HL-60 (cell line): ENCODE measurements around the gene POLR3G.

Experiments used
- POLR2AphosphoS5 ChIP-seq: IDR thresholded peaks from 2 replicates; pipeline ENCODE4 v1.6.1; 2012; ENCODE audit warnings: low read depth
- TF ChIP-seq, protein P1 (sequence below): IDR thresholded peaks from one replicate; pipeline ENCODE4 v1.5.1; 2011; ENCODE audit warnings: low read length, control low read depth, inconsistent platforms; ENCODE audit not compliant: insufficient read depth
- TF ChIP-seq, protein P2 (sequence below): IDR thresholded peaks from 2 replicates; pipeline ENCODE4 v1.6.1; 2012; ENCODE audit warnings: low read depth; ENCODE audit not compliant: insufficient replicate concordance

DNA sequence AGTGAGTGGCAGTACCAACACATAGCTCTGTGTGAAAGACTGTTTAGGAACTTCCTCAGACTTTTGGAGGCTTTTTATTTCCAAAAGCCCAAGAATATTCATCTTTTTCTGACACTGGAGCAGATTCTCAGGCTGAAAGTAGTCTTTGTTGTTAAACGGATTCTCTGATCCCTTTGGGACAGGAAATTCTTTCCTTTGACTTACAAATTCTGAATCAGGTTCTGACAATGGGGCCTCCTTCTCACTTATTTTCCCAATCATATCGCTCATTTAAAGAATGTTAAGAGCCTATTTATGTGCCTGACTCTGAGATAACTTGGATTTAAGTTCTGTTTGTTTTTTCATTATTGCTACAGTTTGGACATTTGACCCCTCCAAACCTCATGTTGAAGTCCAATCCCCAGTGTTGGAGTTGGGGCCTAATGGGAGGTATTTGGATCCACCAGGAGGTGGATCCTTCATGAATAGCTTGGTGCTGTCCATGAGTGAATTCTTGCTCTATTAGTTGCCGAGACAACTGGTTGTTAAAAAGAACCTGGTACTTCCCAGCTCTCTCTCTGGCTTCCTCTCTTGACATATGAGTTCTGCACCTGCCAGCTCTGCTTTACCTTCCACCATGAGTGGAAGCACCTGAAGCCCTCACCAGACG lies 79.8 kb downstream of the POLR3G start:
- TF ChIP-seq, protein P1, sequence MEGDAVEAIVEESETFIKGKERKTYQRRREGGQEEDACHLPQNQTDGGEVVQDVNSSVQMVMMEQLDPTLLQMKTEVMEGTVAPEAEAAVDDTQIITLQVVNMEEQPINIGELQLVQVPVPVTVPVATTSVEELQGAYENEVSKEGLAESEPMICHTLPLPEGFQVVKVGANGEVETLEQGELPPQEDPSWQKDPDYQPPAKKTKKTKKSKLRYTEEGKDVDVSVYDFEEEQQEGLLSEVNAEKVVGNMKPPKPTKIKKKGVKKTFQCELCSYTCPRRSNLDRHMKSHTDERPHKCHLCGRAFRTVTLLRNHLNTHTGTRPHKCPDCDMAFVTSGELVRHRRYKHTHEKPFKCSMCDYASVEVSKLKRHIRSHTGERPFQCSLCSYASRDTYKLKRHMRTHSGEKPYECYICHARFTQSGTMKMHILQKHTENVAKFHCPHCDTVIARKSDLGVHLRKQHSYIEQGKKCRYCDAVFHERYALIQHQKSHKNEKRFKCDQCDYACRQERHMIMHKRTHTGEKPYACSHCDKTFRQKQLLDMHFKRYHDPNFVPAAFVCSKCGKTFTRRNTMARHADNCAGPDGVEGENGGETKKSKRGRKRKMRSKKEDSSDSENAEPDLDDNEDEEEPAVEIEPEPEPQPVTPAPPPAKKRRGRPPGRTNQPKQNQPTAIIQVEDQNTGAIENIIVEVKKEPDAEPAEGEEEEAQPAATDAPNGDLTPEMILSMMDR = no peak
- TF ChIP-seq, protein P2, sequence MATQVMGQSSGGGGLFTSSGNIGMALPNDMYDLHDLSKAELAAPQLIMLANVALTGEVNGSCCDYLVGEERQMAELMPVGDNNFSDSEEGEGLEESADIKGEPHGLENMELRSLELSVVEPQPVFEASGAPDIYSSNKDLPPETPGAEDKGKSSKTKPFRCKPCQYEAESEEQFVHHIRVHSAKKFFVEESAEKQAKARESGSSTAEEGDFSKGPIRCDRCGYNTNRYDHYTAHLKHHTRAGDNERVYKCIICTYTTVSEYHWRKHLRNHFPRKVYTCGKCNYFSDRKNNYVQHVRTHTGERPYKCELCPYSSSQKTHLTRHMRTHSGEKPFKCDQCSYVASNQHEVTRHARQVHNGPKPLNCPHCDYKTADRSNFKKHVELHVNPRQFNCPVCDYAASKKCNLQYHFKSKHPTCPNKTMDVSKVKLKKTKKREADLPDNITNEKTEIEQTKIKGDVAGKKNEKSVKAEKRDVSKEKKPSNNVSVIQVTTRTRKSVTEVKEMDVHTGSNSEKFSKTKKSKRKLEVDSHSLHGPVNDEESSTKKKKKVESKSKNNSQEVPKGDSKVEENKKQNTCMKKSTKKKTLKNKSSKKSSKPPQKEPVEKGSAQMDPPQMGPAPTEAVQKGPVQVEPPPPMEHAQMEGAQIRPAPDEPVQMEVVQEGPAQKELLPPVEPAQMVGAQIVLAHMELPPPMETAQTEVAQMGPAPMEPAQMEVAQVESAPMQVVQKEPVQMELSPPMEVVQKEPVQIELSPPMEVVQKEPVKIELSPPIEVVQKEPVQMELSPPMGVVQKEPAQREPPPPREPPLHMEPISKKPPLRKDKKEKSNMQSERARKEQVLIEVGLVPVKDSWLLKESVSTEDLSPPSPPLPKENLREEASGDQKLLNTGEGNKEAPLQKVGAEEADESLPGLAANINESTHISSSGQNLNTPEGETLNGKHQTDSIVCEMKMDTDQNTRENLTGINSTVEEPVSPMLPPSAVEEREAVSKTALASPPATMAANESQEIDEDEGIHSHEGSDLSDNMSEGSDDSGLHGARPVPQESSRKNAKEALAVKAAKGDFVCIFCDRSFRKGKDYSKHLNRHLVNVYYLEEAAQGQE = no peak
- TF ChIP-seq POLR2AphosphoS5 = no peak
